GM12874 (cell line): ENCODE data around the gene KRTAP10-1.
"Not testable (repeated sequence)": the region's sequence is repeated elsewhere in the genome, so short reads cannot be mapped to it uniquely, and the experiment has no call there.

Source experiments
- TF ChIP-seq, protein P1 (sequence below): IDR thresholded peaks from 2 replicates; pipeline ENCODE4 v1.5.1; 2011; ENCODE audit warnings: low read depth, mild to moderate bottlenecking, control low read depth, low read length, moderate library complexity; ENCODE audit not compliant: insufficient read depth

The KRTAP10-1 gene

DNA sequence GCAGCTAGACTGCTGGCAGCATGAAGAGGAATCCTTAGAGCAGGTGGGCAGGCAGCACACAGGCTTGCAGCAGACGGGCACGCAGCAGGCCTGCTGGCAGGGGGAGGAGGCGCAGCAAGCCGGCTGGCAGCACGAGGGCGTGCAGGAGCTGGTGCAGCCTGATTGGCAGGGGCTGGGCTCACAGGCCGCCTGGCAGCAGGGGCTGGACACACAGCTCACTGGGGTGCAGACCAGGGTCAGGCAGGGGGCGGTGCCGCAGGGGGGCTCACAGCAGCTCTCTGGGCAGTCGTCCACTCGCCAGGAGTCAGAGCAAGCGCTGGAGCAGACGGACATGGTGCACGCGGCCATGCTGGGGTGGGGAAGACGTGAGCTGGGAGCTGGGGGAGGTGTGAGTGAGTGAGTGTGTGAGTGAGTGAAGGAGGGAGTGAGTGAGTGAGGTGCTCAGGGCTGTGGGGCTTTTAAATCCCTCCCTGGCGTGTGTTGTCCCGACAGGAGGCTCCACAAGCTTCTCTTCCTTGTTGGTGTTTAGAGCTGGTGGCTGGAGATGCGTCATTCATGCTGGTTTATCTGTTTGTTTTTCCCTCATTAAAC lies 40.3 kb upstream of the KRTAP10-1 start, which contains the start of gene KRTAP10-5:
KRTAP10-5 (minus strand) TSS at position 374 of the 591 bp plus-strand sequence; CDS start at position 348, 26 bp downstream.
- TF ChIP-seq, protein P1, sequence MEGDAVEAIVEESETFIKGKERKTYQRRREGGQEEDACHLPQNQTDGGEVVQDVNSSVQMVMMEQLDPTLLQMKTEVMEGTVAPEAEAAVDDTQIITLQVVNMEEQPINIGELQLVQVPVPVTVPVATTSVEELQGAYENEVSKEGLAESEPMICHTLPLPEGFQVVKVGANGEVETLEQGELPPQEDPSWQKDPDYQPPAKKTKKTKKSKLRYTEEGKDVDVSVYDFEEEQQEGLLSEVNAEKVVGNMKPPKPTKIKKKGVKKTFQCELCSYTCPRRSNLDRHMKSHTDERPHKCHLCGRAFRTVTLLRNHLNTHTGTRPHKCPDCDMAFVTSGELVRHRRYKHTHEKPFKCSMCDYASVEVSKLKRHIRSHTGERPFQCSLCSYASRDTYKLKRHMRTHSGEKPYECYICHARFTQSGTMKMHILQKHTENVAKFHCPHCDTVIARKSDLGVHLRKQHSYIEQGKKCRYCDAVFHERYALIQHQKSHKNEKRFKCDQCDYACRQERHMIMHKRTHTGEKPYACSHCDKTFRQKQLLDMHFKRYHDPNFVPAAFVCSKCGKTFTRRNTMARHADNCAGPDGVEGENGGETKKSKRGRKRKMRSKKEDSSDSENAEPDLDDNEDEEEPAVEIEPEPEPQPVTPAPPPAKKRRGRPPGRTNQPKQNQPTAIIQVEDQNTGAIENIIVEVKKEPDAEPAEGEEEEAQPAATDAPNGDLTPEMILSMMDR: not testable (repeated sequence)

DNA sequence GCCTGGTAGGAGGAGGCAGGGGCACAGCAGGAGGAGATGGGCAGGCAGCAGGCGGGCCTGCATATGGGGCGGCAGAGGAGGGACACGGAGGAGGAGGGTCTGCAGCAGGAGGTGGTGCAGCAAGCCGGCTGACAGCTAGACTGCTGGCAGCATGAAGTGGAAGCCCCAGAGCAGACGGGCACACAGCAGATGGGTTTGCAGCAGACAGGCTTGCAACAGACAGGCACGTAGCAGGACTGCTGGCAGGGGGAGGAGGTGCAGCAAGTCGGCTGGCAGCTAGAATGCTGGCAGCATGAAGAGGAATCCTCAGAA lies 39.8 kb upstream of the KRTAP10-1 start:
- TF ChIP-seq, protein P1: no peak

DNA sequence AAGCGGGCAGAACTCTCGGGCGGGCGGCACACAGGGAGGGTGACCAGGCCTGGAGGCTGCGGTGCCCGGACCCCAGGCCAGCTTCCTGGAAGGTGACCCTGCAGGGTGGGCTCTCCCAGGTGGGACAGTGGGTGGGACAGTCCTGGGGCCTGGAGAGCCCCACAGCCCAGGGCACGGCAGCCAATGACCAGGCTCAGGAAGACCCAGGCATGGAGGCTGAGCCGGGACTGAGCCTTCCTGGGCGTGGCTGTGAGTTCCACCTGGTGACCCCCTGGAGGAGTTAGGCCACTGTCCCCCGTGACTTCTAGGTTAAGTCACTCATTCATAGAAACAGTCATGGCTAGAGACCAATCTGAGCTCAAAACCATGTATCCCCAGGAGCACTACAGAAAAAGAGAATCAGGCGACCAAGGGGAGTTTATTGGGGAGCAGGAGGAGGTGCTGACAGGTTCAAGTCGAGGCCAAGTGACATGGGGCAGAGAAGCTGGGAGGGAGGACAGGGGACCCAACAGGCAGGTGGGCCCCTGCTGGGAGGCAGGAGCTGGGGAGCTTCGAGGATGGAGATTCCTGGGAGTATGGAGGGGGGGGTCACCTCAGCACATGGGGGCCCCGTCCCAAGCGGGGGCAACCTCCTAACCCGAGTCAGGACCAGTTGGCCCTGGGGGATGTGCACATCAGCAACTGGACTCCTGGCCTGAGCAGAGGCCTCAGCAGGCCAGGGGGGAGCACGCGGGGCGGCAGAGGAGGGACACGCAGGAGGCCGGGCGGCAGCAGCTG lies 39.2 kb upstream of the KRTAP10-1 start:
- TF ChIP-seq, protein P1: no peak

DNA sequence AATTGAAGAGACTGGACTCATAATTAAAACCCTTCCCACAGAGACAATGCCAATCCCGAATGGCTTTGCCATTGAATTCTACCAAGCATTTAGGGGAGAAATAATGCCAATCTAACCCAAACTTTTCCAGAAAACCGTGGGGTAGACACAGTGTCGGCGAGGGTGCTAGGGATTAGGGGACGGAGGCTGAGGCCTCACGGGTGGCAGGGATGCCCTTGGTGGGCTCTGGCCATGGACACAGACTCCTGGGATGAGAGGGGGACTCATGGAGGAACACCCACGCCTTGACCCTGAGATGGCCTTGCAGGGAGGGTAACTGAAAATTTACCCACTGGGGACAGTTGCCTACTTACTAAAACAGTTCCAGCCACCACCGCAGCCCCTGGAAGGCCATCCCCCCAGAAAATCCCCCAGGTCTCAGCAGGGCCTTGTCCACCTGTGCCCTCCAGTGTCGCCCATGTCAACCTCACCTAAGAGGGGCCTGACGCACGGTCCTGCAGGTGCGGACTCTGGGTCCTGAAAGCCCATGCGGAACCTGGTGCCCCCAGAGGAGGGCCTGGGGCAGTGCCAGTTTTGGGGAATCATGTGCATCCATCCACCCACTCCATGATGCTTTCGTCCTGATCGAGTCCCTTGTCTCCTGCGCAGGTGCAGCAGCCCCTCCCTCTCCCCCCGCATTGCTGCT lies 38.5 kb upstream of the KRTAP10-1 start:
- TF ChIP-seq, protein P1: no peak

DNA sequence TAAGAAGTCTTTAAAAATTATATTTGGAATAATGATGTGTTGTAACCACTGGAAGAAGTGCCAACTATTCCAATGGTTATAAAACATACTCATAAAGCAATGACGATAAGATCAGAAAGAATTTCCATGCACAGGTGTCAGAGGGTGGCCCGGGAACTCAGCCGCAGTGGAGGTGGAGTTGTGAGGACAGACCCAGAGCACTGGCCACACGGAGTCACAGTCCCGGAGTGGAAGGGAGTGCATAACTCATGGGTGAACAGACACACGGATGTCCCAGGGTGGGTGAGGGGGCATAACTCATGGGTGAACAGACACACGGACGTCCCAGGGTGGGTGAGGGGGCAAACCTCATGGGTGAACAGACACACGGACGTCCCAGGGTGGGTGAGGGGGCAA lies 36.0 kb upstream of the KRTAP10-1 start:
- TF ChIP-seq, protein P1: no peak

DNA sequence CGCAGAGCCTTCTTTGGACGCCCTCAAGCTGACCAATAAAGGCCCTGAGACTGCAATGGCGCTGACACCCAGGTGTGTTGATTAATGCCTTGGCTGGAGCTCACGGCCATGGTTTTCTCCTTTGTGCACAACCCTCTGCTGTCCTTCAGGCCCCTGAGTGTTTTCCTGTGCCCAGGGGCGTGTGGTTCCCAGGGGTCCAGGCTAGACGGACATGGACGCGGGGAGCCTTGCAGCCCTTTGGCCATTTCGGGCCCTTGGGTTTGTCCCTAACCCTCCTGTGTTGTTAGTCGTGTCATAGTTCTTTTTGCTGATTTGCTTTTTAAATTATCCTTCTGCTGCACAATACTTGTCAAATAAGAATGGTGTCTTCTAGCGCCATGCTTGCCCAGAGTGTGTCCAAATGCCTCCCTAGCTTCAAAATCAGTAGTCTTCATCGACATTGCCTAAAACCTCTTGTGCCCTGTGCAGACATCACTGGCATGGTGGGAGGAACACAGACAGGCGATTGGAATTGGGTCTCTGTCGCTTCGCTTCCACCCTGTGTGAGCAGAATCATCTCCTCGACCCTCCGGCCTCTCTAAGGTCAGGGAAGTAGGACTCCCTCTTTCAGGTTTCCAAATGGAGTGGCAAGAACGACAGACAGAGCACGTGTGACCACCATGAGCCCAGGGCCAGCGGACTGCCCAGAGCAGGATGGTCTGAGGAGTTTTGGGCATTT lies 35.5 kb upstream of the KRTAP10-1 start:
- TF ChIP-seq, protein P1: no peak
